Activated naive CD4-positive, alpha-beta T cell treated with anti-CD3 and anti-CD28 coated beads for 36 hours (primary cell): Measurements from ENCODE around the gene SPINT2. TPM values are rescaled to one million over a fixed set of nuclear protein-coding genes. Genes with fewer than 3 reads are reported as not detected.

Source experiments
- CTCF ChIA-PET: fragments of 350-600 bp; sonication (Branson Sonifier 250); formaldehyde crosslinking; loops from one replicate; lab custom pipeline; 2021; ENCODE audit warnings: antibody characterized with exemption; lab: Charles Lee
- DNase-seq: peaks from one replicate; pipeline ENCODE4 v3.0.0-alpha.2; 2020
- H3K27ac Mint-ChIP-seq: one replicate; pipeline ENCODE4 v1.8.0; 2021; ENCODE audit warnings: mild to moderate bottlenecking, mixed read lengths
- H3K27me3 Mint-ChIP-seq: one replicate; pipeline ENCODE4 v1.8.0; 2021; ENCODE audit warnings: low read depth, mixed read lengths
- H3K36me3 Mint-ChIP-seq: one replicate; pipeline ENCODE4 v1.8.0; 2021; ENCODE audit warnings: low read depth, mixed read lengths
- H3K4me1 Mint-ChIP-seq: one replicate; pipeline ENCODE4 v1.8.0; 2021; ENCODE audit warnings: low read depth, mixed read lengths
- H3K4me3 Mint-ChIP-seq: one replicate; pipeline ENCODE4 v1.8.0; 2021; ENCODE audit warnings: mild to moderate bottlenecking, moderate library complexity, mixed read lengths
- H3K9me3 Mint-ChIP-seq: one replicate; pipeline ENCODE4 v1.8.0; 2021; ENCODE audit warnings: mixed read lengths
- intact Hi-C: fragments of 100-400 bp; cut with micrococcal nuclease; formaldehyde crosslinking; loops from one replicate; pipeline ENCODE4 v1.15.1; 2023
- total RNA-seq, 2 experiments: library from RNA; stranded (reverse); gene quantifications; one replicate each; pipeline ENCODE4 v1.2.3, GENCODE V29; 2021

SPINT2 gene
- total RNA-seq, 2 experiments from 2014 or later: 35.3 to 36.5 TPM

GRCh38 chr19:38288123-38288855 lies 23.9 kb downstream of the SPINT2 start:
- no peak overlapping the region for H3K27ac Mint-ChIP-seq
- H3K36me3 Mint-ChIP-seq: peaks cover 2% of the 10 kb centered on the region
- intact Hi-C loops: no loop called here
- DNase-seq: no peak
- CTCF ChIA-PET: interaction anchor here (1.2 kb wide), 1 partner anchor 386 kb away, joined by 3 read pairs; no protein-coding TSS in a partner anchor
- no peaks in the 10 kb centered on the region for H3K27me3 Mint-ChIP-seq
- H3K9me3 Mint-ChIP-seq: no peaks in the 10 kb centered on the region
- no peak overlapping the region for H3K4me3 Mint-ChIP-seq
- no peaks in the 10 kb centered on the region for H3K4me1 Mint-ChIP-seq

GRCh38 chr19:38289955-38290354 lies 25.6 kb downstream of the SPINT2 start:
- Mint-ChIP-seq H3K27me3 (no peaks in the 10 kb centered on the region), H3K27ac (no peak overlapping the region), H3K9me3 (no peaks in the 10 kb centered on the region), H3K36me3 (no peaks in the 10 kb centered on the region), H3K4me3 (no peak overlapping the region), H3K4me1 (no peaks in the 10 kb centered on the region)
- no peak for DNase-seq
- CTCF ChIA-PET: interaction anchor here (0.6 to 1.2 kb wide), 3 partner anchors 20 to 388 kb away, joined by 3 to 4 read pairs (median 3); no protein-coding TSS in a partner anchor
- intact Hi-C loops: no loop called here

- CTCF ChIA-PET: interaction anchor here (0.8 kb wide), 1 partner anchor 44 kb away, joined by 4 read pairs; no protein-coding TSS in a partner anchor
- H3K9me3 Mint-ChIP-seq: no peaks in the 10 kb centered on the region
- H3K4me3 Mint-ChIP-seq: no peak overlapping the region
- H3K27me3 Mint-ChIP-seq: no peaks in the 10 kb centered on the region
- intact Hi-C loops: no loop called here
- no peaks in the 10 kb centered on the region for H3K36me3 Mint-ChIP-seq
- H3K4me1 Mint-ChIP-seq: no peaks in the 10 kb centered on the region
- DNase-seq: no peak
- no peak overlapping the region for H3K27ac Mint-ChIP-seq
These were observed 26.3 kb downstream of the SPINT2 start for GRCh38 chr19:38290631-38291147.

GRCh38 chr19:38291855-38292254 lies 27.5 kb downstream of the SPINT2 start:
- Mint-ChIP-seq H3K36me3 (no peaks in the 10 kb centered on the region), H3K27ac (no peak overlapping the region), H3K4me1 (no peaks in the 10 kb centered on the region), H3K4me3 (no peak overlapping the region), H3K27me3 (no peaks in the 10 kb centered on the region), H3K9me3 (no peaks in the 10 kb centered on the region)
- no peak for DNase-seq
- CTCF ChIA-PET: no interaction called here
- intact Hi-C loops: no loop called here

GRCh38 chr19:38293281-38293680 lies 28.9 kb downstream of the SPINT2 start:
- no peak overlapping the region for H3K27ac Mint-ChIP-seq
- H3K27me3 Mint-ChIP-seq: no peaks in the 10 kb centered on the region
- H3K9me3 Mint-ChIP-seq: no peaks in the 10 kb centered on the region
- intact Hi-C loops: no loop called here
- no peaks in the 10 kb centered on the region for H3K36me3 Mint-ChIP-seq
- CTCF ChIA-PET: no interaction called here
- no peak for DNase-seq
- H3K4me3 Mint-ChIP-seq: no peak overlapping the region
- H3K4me1 Mint-ChIP-seq: no peaks in the 10 kb centered on the region

GRCh38 chr19:38294090-38294489 lies 29.7 kb downstream of the SPINT2 start:
- Mint-ChIP-seq H3K4me3 (no peak overlapping the region), H3K27ac (no peak overlapping the region)
- CTCF ChIA-PET: interaction anchor here (1.1 kb wide), 1 partner anchor 52 kb away, joined by 3 read pairs; no protein-coding TSS in a partner anchor

GRCh38 chr19:38298821-38299680 lies 34.7 kb downstream of the SPINT2 start:
- no peak for DNase-seq
- no peak overlapping the region for H3K27ac Mint-ChIP-seq
- H3K36me3 Mint-ChIP-seq: no peaks in the 10 kb centered on the region
- no peaks in the 10 kb centered on the region for H3K27me3 Mint-ChIP-seq
- H3K9me3 Mint-ChIP-seq: no peaks in the 10 kb centered on the region
- H3K4me3 Mint-ChIP-seq: no peak overlapping the region
- CTCF ChIA-PET: no interaction called here
- intact Hi-C loops: no loop called here
- no peaks in the 10 kb centered on the region for H3K4me1 Mint-ChIP-seq

More at GRCh38 chr19:38294090-38294489, 29.7 kb downstream of the SPINT2 start:
- Mint-ChIP-seq H3K4me1 (no peaks in the 10 kb centered on the region), H3K9me3 (no peaks in the 10 kb centered on the region), H3K27me3 (no peaks in the 10 kb centered on the region), H3K36me3 (no peaks in the 10 kb centered on the region)
- intact Hi-C loops: no loop called here
- no peak for DNase-seq

- Mint-ChIP-seq H3K4me1 (no peaks in the 10 kb centered on the region), H3K36me3 (peaks cover 4% of the 10 kb centered on the region), H3K4me3 (no peak within 1 kb of the TSS), H3K27me3 (no peaks in the 10 kb centered on the region), H3K27ac (no peak within 1 kb of the TSS), H3K9me3 (no peaks in the 10 kb centered on the region)
- CTCF ChIA-PET: no interaction called here
- peak; percentile 15 for DNase-seq
- intact Hi-C loops: no loop called here
These were observed 39.4 kb downstream of the SPINT2 start, which contains the start of gene C19orf33 for GRCh38 chr19:38303517-38304351. Gene C19orf33 (plus strand): TSS chr19:38304251. CDS start chr19:38304262, 11 bp downstream.

- intact Hi-C loops: no loop called here
- CTCF ChIA-PET: no interaction called here
- Mint-ChIP-seq H3K9me3 (no peaks in the 10 kb centered on the region), H3K27me3 (no peaks in the 10 kb centered on the region), H3K4me3 (no peak overlapping the region), H3K4me1 (no peaks in the 10 kb centered on the region), H3K36me3 (peaks cover 4% of the 10 kb centered on the region), H3K27ac (no peak overlapping the region)
- no peak for DNase-seq
These were observed 40.0 kb downstream of the SPINT2 start for GRCh38 chr19:38304352-38304865.

GRCh38 chr19:38304866-38305429 lies 40.6 kb downstream of the SPINT2 start:
- no peaks in the 10 kb centered on the region for H3K4me1 Mint-ChIP-seq
- CTCF ChIA-PET: no interaction called here
- no peaks in the 10 kb centered on the region for H3K27me3 Mint-ChIP-seq
- H3K27ac Mint-ChIP-seq: no peak overlapping the region
- H3K4me3 Mint-ChIP-seq: no peak overlapping the region
- H3K9me3 Mint-ChIP-seq: no peaks in the 10 kb centered on the region
- no peak for DNase-seq
- intact Hi-C loops: no loop called here
- H3K36me3 Mint-ChIP-seq: peaks cover 4% of the 10 kb centered on the region

- Mint-ChIP-seq H3K27ac (no peak overlapping the region), H3K9me3 (no peaks in the 10 kb centered on the region), H3K4me3 (no peak overlapping the region), H3K36me3 (peaks cover 6% of the 10 kb centered on the region), H3K27me3 (no peaks in the 10 kb centered on the region), H3K4me1 (no peaks in the 10 kb centered on the region)
- intact Hi-C loops: no loop called here
- DNase-seq: no peak
- CTCF ChIA-PET: interaction anchor here (0.6 kb wide), 1 partner anchor 68 kb away, joined by 3 read pairs; the partner anchor contains the start of gene PSMD8
These were observed 41.9 kb downstream of the SPINT2 start for GRCh38 chr19:38306236-38306635.
